Peyer's patch (tissue), 4 donors: ENCODE results near the gene SORL1. TPM values are rescaled to one million over a fixed set of nuclear protein-coding genes. Genes with fewer than 3 reads are reported as not detected.

Source experiments
- DNase-seq, 3 donors: peaks; one replicate each; pipeline ENCODE4 v3.0.0-alpha.2; 2017 to 2019
- H3K27ac ChIP-seq, 4 donors: fragments of 200-600 bp; sonication (generic); one replicate each; pipeline ENCODE4 v1.5.1; 2016 to 2019
- H3K27me3 ChIP-seq, 2 donors: fragments of 200-600 bp; sonication (generic); one replicate each; pipeline ENCODE4 v1.5.1; 2019
- H3K36me3 ChIP-seq, 3 donors: fragments of 200-600 bp; sonication (generic); one replicate each; pipeline ENCODE4 v1.5.1; 2016 to 2019
- H3K4me1 ChIP-seq, 4 donors: fragments of 200-600 bp; sonication (generic); one replicate each; pipeline ENCODE4 v1.5.1; 2016 to 2019
- H3K4me3 ChIP-seq, 4 donors: fragments of 200-600 bp; sonication (generic); 1 replicate in 3 of 4; 2 replicates in 1 of 4; pipeline ENCODE4 v1.5.1; 2016 to 2019; ENCODE audit warnings: mild to moderate bottlenecking in 1 of 4
- H3K9me3 ChIP-seq, 4 donors: fragments of 200-600 bp; sonication (generic); one replicate each; pipeline ENCODE4 v1.5.1; 2016 to 2019; ENCODE audit warnings: mild to moderate bottlenecking in 1 of 4
- CTCF ChIP-seq, 6 experiments: fragments of 450-650 bp in 4 of 6; fragments of 200-600 bp in 2 of 6; sonication (generic) in 1 of 6; IDR thresholded peaks; one replicate each; pipeline ENCODE4 v1.5.1; 2017 to 2019; ENCODE audit warnings: antibody characterized with exemption in 6 of 6, mild to moderate bottlenecking in 3 of 6, moderate library complexity in 1 of 6
- POLR2A ChIP-seq, 2 donors: fragments of 450-650 bp; IDR thresholded peaks; one replicate each; pipeline ENCODE4 v1.5.1; 2017; ENCODE audit warnings: antibody characterized with exemption in 2 of 2, mild to moderate bottlenecking in 2 of 2, moderate library complexity in 2 of 2
- total RNA-seq, 4 donors: library from RNA; depleted of rRNA; stranded (reverse); fragments of >200 nt; gene quantifications; one replicate each; pipeline ENCODE4 v1.1.0, GENCODE V29; 2016

The SORL1 gene
- total RNA-seq, 4 donors from 2014 or later = 52.0 to 282 (median 191) TPM

- Histone ChIP-seq H3K4me3 (no peak overlapping the region), H3K36me3 (peaks cover 0 to 53% (median 0%) of the 10 kb centered on the region in 3 donors), H3K4me1 (no peaks in the 10 kb centered on the region), H3K27ac (no peak overlapping the region), H3K27me3 (no peaks in the 10 kb centered on the region), H3K9me3 (no peaks in the 10 kb centered on the region)
- no peak for DNase-seq
- TF ChIP-seq CTCF (IDR thresholded peaks at IDR 0.05) (no peak), POLR2A (IDR thresholded peaks at IDR 0.05) (no peak)
These were observed 125.2 kb downstream of the SORL1 start for GRCh38 chr11:121577106-121577848.

- TF ChIP-seq POLR2A (IDR thresholded peaks at IDR 0.05) (no peak), CTCF (IDR thresholded peaks at IDR 0.05) (no peak)
- Histone ChIP-seq H3K4me1 (no peaks in the 10 kb centered on the region), H3K27ac (no peak overlapping the region), H3K4me3 (no peak overlapping the region), H3K9me3 (no peaks in the 10 kb centered on the region), H3K36me3 (peaks cover 0 to 51% (median 0%) of the 10 kb centered on the region in 3 donors), H3K27me3 (no peaks in the 10 kb centered on the region)
- no peak for DNase-seq
These were observed 126.3 kb downstream of the SORL1 start for GRCh38 chr11:121578251-121578976.

GRCh38 chr11:121580154-121580553, 128.0 kb downstream of the SORL1 start:
- no peaks in the 10 kb centered on the region for H3K27me3 ChIP-seq
- peaks cover 0 to 6% (median 0%) of the 10 kb centered on the region in 4 donors for H3K4me1 ChIP-seq
- no peak overlapping the region for H3K4me3 ChIP-seq
- no peaks in the 10 kb centered on the region for H3K9me3 ChIP-seq
- no peak for DNase-seq
- H3K27ac ChIP-seq = no peak overlapping the region
- peaks cover 0 to 46% (median 0%) of the 10 kb centered on the region in 3 donors for H3K36me3 ChIP-seq
- TF ChIP-seq CTCF (IDR thresholded peaks at IDR 0.05) = no peak
- no peak for TF ChIP-seq POLR2A (IDR thresholded peaks at IDR 0.05)

GRCh38 chr11:121581607-121582006, 129.5 kb downstream of the SORL1 start:
- Histone ChIP-seq H3K27me3 (no peaks in the 10 kb centered on the region), H3K27ac (no peak overlapping the region), H3K36me3 (peaks cover 0 to 35% (median 0%) of the 10 kb centered on the region in 3 donors), H3K9me3 (no peaks in the 10 kb centered on the region), H3K4me1 (peaks cover 0 to 6% (median 0%) of the 10 kb centered on the region in 4 donors), H3K4me3 (no peak overlapping the region)
- no peak for DNase-seq
- TF ChIP-seq POLR2A (IDR thresholded peaks at IDR 0.05) (no peak), CTCF (IDR thresholded peaks at IDR 0.05) (no peak)

- H3K4me1 ChIP-seq = peaks cover 0 to 6% (median 0%) of the 10 kb centered on the region in 4 donors
- no peak for DNase-seq
These were observed 130.2 kb downstream of the SORL1 start for GRCh38 chr11:121582296-121582695.

More at GRCh38 chr11:121582296-121582695, 130.2 kb downstream of the SORL1 start:
- TF ChIP-seq POLR2A (IDR thresholded peaks at IDR 0.05) (no peak), CTCF (IDR thresholded peaks at IDR 0.05) (no peak)
- Histone ChIP-seq H3K36me3 (peaks cover 0 to 28% (median 0%) of the 10 kb centered on the region in 3 donors), H3K27me3 (no peaks in the 10 kb centered on the region), H3K4me3 (no peak overlapping the region), H3K27ac (peak overlapping the region in 1 of 4 donors; percentile 4), H3K9me3 (no peaks in the 10 kb centered on the region)
